GM18526 (cell line): Measurements from ENCODE around the gene PCDHGA2.
"Not testable (repeated sequence)": the region's sequence is repeated elsewhere in the genome, so short reads cannot be mapped to it uniquely, and the experiment has no call there.

Experiments used
- POLR2A ChIP-seq: IDR thresholded peaks from 3 replicates; pipeline ENCODE4 v1.6.1; 2011; ENCODE audit not compliant: insufficient read length; ENCODE audit errors: extremely low read depth

PCDHGA2 gene

DNA sequence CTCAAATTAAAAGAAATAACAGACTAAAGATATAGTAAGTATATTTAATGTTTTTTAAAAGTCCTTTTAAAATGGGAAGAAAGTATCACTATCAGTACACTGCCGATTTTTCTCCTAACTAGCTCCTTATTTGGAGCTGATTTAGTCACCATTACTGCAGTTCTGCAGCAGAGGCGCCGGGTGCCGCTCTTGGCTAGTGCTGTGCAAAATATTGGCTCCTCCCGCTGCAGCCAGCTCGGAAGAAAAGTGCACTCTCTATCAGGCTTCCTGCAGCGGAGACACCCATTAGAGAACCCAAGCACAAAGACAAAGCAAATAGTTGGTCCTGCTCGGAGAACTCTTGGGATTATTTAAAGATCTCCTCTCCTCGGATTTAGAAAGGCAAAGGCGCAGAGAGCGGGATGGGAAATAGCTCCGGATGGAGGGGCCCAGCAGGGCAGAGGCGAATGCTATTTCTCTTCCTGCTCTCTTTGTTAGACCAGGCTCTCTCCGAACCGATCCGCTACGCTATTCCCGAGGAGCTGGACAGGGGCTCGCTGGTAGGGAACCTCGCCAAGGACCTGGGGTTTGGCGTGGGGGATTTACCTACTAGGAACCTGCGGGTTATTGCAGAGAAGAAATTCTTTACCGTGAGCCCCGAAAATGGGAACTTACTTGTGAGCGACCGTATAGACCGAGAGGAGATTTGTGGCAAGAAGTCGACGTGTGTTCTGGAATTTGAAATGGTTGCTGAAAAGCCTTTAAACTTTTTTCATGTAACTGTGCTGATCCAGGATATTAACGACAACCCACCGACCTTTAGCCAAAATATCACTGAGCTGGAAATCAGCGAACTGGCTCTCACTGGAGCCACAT is 31.7 kb downstream of the PCDHGA2 start, which contains the start of gene PCDHGB3:
Gene PCDHGB3 (plus strand): TSS at position 249 of the 855 bp plus-strand sequence. CDS start 153 bp downstream, at position 402.
- no peak for TF ChIP-seq POLR2A

- TF ChIP-seq POLR2A, result no peak
Measured at GRCh38 chr5:141371572-141372475, 33.3 kb downstream of the PCDHGA2 start.

DNA sequence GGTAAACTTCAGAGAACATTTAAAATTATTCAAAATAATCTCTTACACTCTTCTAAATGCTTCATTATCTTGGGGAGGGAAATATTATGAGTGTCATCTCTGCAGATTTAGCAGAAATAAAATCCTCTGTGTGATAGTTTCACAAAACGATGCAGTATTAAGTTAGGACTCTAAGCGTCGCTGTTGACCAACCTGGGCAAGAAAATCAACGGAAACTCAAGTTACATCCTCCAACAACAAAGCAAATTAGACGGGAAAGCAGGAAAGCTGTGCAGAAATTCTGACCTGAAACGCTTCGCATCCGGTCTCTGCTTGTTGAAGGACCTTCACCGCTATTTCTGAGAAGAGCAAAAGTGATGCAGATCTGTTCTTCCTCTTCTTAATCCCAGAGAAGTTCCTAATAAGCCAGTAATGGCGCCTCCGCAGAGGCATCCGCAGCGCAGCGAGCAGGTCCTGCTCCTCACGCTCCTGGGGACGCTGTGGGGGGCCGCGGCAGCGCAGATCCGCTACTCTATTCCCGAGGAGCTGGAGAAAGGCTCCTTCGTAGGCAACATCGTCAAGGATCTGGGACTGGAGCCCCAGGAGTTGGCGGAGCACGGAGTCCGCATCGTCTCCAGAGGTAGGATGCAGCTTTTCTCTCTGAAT is 35.2 kb downstream of the PCDHGA2 start, which contains the start of gene PCDHGA6:
Gene PCDHGA6 (plus strand): TSS at position 219 of the 645 bp plus-strand sequence. CDS start 193 bp downstream, at position 412.
- no peak for TF ChIP-seq POLR2A

GRCh38 chr5:141374627-141375026 is 36.1 kb downstream of the PCDHGA2 start:
- no peak for TF ChIP-seq POLR2A

DNA sequence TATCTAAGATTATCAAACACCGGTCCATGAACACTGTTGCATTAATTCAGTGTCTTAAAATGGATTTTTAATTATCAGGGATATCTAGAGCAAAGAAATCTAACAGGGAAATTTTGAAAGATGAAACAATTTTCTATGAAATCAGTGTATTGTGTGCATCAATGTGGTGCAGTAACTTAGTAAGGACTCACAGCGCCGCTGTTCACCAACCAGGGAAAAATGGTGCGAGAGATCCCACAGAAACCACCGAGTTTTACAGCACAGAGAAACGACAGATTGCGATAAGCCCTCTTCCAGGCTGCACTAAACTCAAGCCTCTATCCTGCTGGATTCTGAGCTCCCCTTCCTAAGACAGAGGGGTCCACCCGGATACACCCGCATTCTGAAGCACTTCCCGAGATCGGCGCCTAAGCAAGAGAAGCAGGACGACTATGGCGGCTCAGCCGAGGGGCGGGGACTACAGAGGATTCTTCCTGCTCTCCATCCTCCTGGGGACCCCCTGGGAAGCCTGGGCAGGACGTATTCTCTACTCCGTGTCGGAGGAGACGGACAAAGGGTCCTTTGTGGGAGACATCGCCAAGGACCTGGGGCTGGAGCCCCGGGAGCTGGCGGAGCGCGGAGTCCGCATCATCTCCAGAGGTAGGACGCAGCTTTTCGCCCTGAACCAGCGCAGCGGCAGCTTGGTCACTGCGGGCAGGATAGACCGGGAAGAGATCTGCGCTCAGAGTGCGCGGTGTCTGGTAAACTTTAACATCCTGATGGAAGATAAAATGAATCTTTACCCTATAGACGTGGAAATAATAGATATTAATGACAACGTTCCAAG is 44.1 kb downstream of the PCDHGA2 start, which contains the start of gene PCDHGA7:
Gene PCDHGA7 (plus strand): TSS at position 274 of the 826 bp plus-strand sequence. CDS start 158 bp downstream, at position 432.
- no peak for TF ChIP-seq POLR2A

DNA sequence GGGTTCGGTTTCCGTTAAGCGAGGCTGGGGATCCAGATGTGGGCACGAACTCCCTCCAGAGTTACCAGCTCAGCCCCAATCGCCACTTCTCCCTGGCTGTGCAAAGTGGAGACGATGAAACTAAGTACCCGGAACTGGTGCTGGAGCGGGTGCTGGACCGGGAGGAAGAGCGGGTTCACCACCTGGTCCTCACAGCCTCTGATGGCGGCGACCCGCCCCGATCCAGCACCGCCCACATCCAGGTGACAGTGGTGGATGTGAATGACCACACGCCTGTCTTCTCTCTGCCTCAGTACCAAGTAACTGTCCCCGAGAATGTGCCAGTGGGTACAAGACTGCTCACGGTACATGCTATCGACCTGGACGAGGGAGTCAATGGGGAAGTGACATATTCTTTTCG is 44.8 kb downstream of the PCDHGA2 start:
- no peak for TF ChIP-seq POLR2A

DNA sequence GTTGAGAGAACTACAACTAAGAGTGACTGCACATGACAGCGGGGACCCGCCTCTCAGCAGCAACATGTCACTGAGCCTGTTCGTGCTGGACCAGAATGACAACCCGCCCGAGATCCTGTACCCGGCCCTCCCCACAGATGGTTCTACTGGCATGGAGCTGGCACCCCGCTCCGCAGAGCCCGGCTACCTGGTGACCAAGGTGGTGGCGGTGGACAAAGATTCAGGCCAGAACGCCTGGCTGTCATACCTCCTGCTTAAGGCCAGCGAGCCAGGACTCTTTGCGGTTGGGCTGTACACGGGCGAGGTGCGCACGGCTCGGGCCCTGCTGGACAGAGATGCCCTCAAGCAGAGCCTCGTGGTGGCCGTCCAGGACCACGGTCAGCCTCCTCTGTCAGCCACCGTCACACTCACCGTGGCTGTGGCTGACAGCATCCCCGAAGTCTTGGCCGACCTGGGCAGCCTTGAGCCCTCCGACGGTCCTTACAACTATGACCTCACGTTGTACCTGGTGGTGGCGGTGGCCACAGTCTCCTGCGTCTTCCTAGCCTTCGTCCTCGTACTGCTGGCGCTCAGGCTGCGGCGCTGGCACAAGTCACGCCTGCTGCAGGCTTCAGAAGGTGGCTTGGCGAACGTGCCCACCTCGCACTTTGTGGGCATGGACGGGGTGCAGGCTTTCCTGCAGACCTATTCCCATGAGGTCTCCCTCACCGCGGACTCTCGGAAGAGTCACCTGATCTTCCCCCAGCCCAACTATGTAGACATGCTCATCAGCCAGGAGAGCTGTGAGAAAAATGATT is 46.1 kb downstream of the PCDHGA2 start:
- TF ChIP-seq POLR2A, result no peak

- not testable (repeated sequence) for TF ChIP-seq POLR2A
Measured at GRCh38 chr5:141387557-141388311, 49.2 kb downstream of the PCDHGA2 start, which contains the start of gene PCDHGB4. Gene PCDHGB4 (plus strand): TSS chr5:141387698. CDS start chr5:141387885, 187 bp downstream.

DNA sequence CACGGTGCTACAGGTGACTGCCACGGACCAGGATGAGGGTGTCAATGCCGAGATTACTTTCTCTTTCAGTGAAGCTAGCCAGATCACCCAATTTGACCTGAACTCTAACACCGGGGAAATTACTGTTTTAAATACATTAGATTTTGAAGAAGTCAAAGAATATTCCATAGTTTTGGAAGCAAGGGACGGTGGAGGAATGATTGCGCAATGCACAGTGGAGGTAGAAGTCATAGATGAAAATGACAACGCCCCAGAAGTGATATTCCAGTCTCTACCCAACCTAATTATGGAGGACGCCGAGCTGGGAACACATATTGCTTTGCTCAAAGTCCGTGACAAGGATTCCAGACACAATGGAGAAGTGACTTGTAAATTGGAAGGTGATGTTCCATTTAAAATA is 50.1 kb downstream of the PCDHGA2 start:
- no peak for TF ChIP-seq POLR2A

GRCh38 chr5:141389153-141390042 is 50.8 kb downstream of the PCDHGA2 start:
- no peak for TF ChIP-seq POLR2A

- TF ChIP-seq POLR2A, result no peak
Measured at GRCh38 chr5:141392429-141393198, 54.1 kb downstream of the PCDHGA2 start, which contains the start of gene PCDHGA8. Gene PCDHGA8 (plus strand): TSS chr5:141392633. CDS start chr5:141392814, 181 bp downstream.
